Measurements from ENCODE around the gene PSENEN. TPM values are rescaled to one million over a fixed set of nuclear protein-coding genes. Genes with fewer than 3 reads are reported as not detected.

PSENEN gene
- total and polyA plus RNA-seq, 9 of the 15 experiments (the other 6 are each of a cell fraction or from before 2014, with no cell fraction given), result 34.5 to 299 (median 61.1) TPM

DNA sequence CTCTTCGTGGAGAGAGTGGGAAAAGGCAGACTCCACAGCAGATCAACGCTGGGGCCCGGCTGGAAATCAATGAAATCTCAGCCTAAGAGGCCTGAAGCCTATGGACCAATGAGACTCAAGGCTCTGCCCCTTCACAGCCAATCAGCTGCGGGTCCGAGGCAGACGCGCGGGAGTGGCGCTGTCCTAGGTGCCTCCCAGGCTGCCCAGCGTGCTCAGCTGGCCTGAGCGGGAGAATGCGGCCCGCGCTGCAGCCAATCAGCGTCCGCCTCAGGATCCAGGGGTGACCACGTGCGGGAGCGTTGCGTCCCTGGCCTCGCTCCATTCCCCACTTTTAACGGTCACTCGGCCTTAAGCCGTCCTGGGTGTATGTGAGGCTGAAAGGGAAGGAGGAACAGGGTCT, 41.2 kb upstream of the PSENEN start, which contains the start of gene ZBTB32 (continued):
- TF ChIP-seq, protein P1, sequence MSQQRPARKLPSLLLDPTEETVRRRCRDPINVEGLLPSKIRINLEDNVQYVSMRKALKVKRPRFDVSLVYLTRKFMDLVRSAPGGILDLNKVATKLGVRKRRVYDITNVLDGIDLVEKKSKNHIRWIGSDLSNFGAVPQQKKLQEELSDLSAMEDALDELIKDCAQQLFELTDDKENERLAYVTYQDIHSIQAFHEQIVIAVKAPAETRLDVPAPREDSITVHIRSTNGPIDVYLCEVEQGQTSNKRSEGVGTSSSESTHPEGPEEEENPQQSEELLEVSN (IDR thresholded peaks at IDR 0.05; ENCODE audit: borderline replicate concordance in 1 of 2, extremely low read depth in 1 of 2, insufficient read depth in 1 of 2, insufficient read length in 1 of 2, low read depth in 1 of 2, low read length in 1 of 2, poor library complexity in 1 of 2, severe bottlenecking in 1 of 2), result peak; percentile 100
- TF ChIP-seq SMARCC2 (IDR thresholded peaks at IDR 0.05; ENCODE audit: low read depth) (no peak), ZNF77 (CRISPR knock-in tag; IDR thresholded peaks at IDR 0.05) (no peak), MYNN (IDR thresholded peaks at IDR 0.05) (no peak), MYNN (CRISPR knock-in tag; IDR thresholded peaks at IDR 0.05) (no peak), FUS (optimal IDR thresholded peaks at IDR 0.05; ENCODE audit: low read depth, low read length) (no peak), RBM22 (IDR thresholded peaks at IDR 0.05; ENCODE audit: low read depth, low read length, poor library complexity, severe bottlenecking) (no peak), ELF2 (CRISPR knock-in tag; IDR thresholded peaks at IDR 0.05) (no peak), YY1 (IDR thresholded peaks at IDR 0.05; ENCODE audit: borderline replicate concordance in 1 of 3, control insufficient read depth in 1 of 3, extremely low read depth in 1 of 3, insufficient read depth in 3 of 3, insufficient read length in 1 of 3, insufficient replicate concordance in 2 of 3, low read depth in 1 of 3, low read length in 2 of 3) (no peak), MAFG (tag; conservative IDR thresholded peaks at IDR 0.05) (no peak), PTRF (tag; IDR thresholded peaks at IDR 0.05) (no peak), ELF1 (tag; IDR thresholded peaks at IDR 0.05) (no peak)
- TF ChIP-seq, protein P2, sequence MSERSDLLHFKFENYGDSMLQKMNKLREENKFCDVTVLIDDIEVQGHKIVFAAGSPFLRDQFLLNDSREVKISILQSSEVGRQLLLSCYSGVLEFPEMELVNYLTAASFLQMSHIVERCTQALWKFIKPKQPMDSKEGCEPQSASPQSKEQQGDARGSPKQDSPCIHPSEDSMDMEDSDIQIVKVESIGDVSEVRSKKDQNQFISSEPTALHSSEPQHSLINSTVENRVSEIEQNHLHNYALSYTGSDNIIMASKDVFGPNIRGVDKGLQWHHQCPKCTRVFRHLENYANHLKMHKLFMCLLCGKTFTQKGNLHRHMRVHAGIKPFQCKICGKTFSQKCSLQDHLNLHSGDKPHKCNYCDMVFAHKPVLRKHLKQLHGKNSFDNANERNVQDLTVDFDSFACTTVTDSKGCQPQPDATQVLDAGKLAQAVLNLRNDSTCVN (CRISPR knock-in tag; IDR thresholded peaks at IDR 0.05), result no peak
- TF ChIP-seq, protein P3, sequence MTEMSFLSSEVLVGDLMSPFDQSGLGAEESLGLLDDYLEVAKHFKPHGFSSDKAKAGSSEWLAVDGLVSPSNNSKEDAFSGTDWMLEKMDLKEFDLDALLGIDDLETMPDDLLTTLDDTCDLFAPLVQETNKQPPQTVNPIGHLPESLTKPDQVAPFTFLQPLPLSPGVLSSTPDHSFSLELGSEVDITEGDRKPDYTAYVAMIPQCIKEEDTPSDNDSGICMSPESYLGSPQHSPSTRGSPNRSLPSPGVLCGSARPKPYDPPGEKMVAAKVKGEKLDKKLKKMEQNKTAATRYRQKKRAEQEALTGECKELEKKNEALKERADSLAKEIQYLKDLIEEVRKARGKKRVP (CRISPR knock-in tag; IDR thresholded peaks at IDR 0.05), result no peak
- TF ChIP-seq, protein P4, sequence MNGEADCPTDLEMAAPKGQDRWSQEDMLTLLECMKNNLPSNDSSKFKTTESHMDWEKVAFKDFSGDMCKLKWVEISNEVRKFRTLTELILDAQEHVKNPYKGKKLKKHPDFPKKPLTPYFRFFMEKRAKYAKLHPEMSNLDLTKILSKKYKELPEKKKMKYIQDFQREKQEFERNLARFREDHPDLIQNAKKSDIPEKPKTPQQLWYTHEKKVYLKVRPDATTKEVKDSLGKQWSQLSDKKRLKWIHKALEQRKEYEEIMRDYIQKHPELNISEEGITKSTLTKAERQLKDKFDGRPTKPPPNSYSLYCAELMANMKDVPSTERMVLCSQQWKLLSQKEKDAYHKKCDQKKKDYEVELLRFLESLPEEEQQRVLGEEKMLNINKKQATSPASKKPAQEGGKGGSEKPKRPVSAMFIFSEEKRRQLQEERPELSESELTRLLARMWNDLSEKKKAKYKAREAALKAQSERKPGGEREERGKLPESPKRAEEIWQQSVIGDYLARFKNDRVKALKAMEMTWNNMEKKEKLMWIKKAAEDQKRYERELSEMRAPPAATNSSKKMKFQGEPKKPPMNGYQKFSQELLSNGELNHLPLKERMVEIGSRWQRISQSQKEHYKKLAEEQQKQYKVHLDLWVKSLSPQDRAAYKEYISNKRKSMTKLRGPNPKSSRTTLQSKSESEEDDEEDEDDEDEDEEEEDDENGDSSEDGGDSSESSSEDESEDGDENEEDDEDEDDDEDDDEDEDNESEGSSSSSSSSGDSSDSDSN (IDR thresholded peaks at IDR 0.05; ENCODE audit: borderline replicate concordance in 1 of 2, low read depth in 2 of 2, low read length in 2 of 2), result no peak
- TF ChIP-seq, protein P5, sequence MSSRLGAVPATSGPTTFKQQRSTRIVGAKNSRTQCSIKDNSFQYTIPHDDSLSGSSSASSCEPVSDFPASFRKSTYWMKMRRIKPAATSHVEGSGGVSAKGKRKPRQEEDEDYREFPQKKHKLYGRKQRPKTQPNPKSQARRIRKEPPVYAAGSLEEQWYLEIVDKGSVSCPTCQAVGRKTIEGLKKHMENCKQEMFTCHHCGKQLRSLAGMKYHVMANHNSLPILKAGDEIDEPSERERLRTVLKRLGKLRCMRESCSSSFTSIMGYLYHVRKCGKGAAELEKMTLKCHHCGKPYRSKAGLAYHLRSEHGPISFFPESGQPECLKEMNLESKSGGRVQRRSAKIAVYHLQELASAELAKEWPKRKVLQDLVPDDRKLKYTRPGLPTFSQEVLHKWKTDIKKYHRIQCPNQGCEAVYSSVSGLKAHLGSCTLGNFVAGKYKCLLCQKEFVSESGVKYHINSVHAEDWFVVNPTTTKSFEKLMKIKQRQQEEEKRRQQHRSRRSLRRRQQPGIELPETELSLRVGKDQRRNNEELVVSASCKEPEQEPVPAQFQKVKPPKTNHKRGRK (tag; IDR thresholded peaks at IDR 0.05), result no peak
